GM12878 (cell line): ENCODE measurements around the gene HMBS. TPM values are rescaled to one million over a fixed set of nuclear protein-coding genes. Genes with fewer than 3 reads are reported as not detected.

Experiments used
- ATF2 ChIP-seq: IDR thresholded peaks from 2 replicates; pipeline ENCODE4 v1.6.1; 2012; ENCODE audit warnings: low read length, inconsistent platforms
- CREB1 ChIP-seq: IDR thresholded peaks from 2 replicates; pipeline ENCODE4 v1.6.1; 2012; ENCODE audit warnings: low read depth, mild to moderate bottlenecking, inconsistent platforms
- DPF2 ChIP-seq: fragments of 450-650 bp; IDR thresholded peaks from 2 replicates; pipeline ENCODE4 v1.6.1; 2017; ENCODE audit warnings: mild to moderate bottlenecking
- E4F1 ChIP-seq: fragments of 450-650 bp; IDR thresholded peaks from 2 replicates; pipeline ENCODE4 v1.6.1; 2018; ENCODE audit warnings: borderline replicate concordance, mild to moderate bottlenecking; ENCODE audit not compliant: partially characterized antibody
- ETV6 ChIP-seq, 2 experiments: fragments of 450-650 bp in 1 of 2; IDR thresholded peaks in 1 of 2; conservative IDR thresholded peaks in 1 of 2; 2 replicates each; pipeline ENCODE4 v1.6.1; 2014; ENCODE audit warnings: antibody characterized with exemption in 1 of 2, borderline replicate concordance in 1 of 2, low read depth in 1 of 2, mild to moderate bottlenecking in 1 of 2, moderate library complexity in 1 of 2
- FOXK2 ChIP-seq: fragments of 450-650 bp; IDR thresholded peaks from 2 replicates; pipeline ENCODE4 v1.6.1; 2017; ENCODE audit warnings: mild to moderate bottlenecking, moderate library complexity
- GABPA ChIP-seq: IDR thresholded peaks from 2 replicates; pipeline ENCODE4 v1.6.1; 2014; ENCODE audit warnings: antibody characterized with exemption, low read depth, mild to moderate bottlenecking, inconsistent platforms
- NR2F1 ChIP-seq: fragments of 450-650 bp; conservative IDR thresholded peaks from 2 replicates; pipeline ENCODE4 v1.6.1; 2017; ENCODE audit warnings: mild to moderate bottlenecking
- REST ChIP-seq: IDR thresholded peaks from 2 replicates; pipeline ENCODE4 v1.6.1; 2012; ENCODE audit warnings: mild to moderate bottlenecking, low read depth, low read length
- ZBED1 ChIP-seq: IDR thresholded peaks from 2 replicates; pipeline ENCODE4 v1.6.1; 2016; ENCODE audit warnings: borderline replicate concordance
- ZNF384 ChIP-seq: IDR thresholded peaks from 2 replicates; pipeline ENCODE4 v1.6.1; 2012; ENCODE audit warnings: low read depth, mild to moderate bottlenecking, low read length, improper control_type of control experiment, borderline replicate concordance
- ZNF592 ChIP-seq: fragments of 450-650 bp; IDR thresholded peaks from 2 replicates; pipeline ENCODE4 v1.6.1; 2017; ENCODE audit warnings: mild to moderate bottlenecking, moderate library complexity
- polyA plus RNA-seq, 11 experiments: library from polyadenylated mRNA; depleted of rRNA in 4 of 11; unstranded in 6 of 11; stranded (reverse) in 5 of 11; fragments of >200 nt; fragmentation: Nextera tagmentation in 4 of 11; fragmentation: Illumina TruSeq in 1 of 11; extraction: Ambion mirVana in 4 of 11; extraction: Trizol in 1 of 11; gene quantifications; 1 replicate in 1 of 11; 2 replicates in 10 of 11; pipeline versions ENCODE4 v1.2.1 to v1.2.3, GENCODE V29; 2011 to 2016; ENCODE audit warnings: inconsistent platforms in 2 of 11, missing spikeins in 2 of 11, low read depth in 1 of 11
- total RNA-seq, 4 experiments: library from RNA; depleted of rRNA in 3 of 4; stranded (reverse); fragments of >200 nt in 3 of 4; fragmentation: Illumina TruSeq in 1 of 4; extraction: Trizol in 1 of 4; gene quantifications; 2 replicates each; pipeline versions ENCODE4 v1.2.1 to v1.2.3, GENCODE V29; 2013 to 2021

Gene HMBS
- total and polyA plus RNA-seq, 10 of the 15 experiments (the other 5 are each of a cell fraction or from before 2014, with no cell fraction given): 17.7 to 96.7 (median 49.7) TPM

GRCh38 chr11:119084663-119085436, at the start of gene HMBS (continued):
- TF ChIP-seq E4F1: peak; percentile 51
- peak; percentile 82 for TF ChIP-seq GABPA
- TF ChIP-seq DPF2: no peak
- TF ChIP-seq ATF2: no peak
- peak; percentile 100 for TF ChIP-seq ZNF384
- peak; percentile 75 for TF ChIP-seq NR2F1
- no peak for TF ChIP-seq FOXK2
- TF ChIP-seq CREB1: peak; percentile 89
- no peak for TF ChIP-seq REST
- TF ChIP-seq ETV6 (conservative IDR thresholded peaks at IDR 0.05 in 1 of 2, IDR thresholded peaks at IDR 0.05 in 1 of 2; ENCODE audit: borderline replicate concordance in 1 of 2, low read depth in 1 of 2): no peak
- no peak for TF ChIP-seq ZNF592
- TF ChIP-seq ZBED1: 0 out of 2 replicates have a peak, but pooled peaks have one; percentile 52
